OCI-LY1 (cell line): Measurements from ENCODE around the gene IGSF22.

Experiments used
- EZH2 ChIP-seq: fragments of 200-600 bp; sonication (generic), shearing (Covaris generic); IDR thresholded peaks from 2 replicates; pipeline ENCODE4 v1.8.0; 2017; ENCODE audit warnings: borderline replicate concordance, mixed run types, mild to moderate bottlenecking, antibody characterized with exemption, low read length, moderate library complexity, mixed read lengths
- TF ChIP-seq, protein P1 (sequence below): fragments of 200-600 bp; sonication (generic), shearing (Covaris generic); IDR thresholded peaks from 2 replicates; pipeline ENCODE4 v1.5.1; 2017; ENCODE audit warnings: mild to moderate bottlenecking, antibody characterized with exemption, low read length, moderate library complexity, mixed read lengths

DNA sequence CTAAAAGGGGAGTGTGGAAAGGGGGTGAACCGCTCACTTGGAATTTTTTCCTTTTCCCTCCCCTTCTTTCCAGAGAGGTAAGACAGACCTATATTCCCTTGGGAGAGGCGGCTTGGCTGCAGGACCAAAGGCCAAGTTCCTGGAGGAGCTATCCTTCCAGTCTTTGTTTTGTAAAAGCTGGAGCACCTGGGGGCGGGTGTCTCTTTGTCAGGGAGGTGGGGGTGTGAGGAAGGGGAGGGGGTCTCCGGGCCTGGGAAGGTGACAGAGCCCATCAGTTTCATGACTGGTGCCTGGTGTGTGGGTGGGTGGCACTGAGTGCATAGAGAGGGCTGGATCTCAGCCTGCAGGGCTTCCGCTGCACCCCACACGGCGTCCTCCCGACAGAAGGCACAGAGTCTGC lies 47.1 kb upstream of the IGSF22 start:
- TF ChIP-seq, protein P1, sequence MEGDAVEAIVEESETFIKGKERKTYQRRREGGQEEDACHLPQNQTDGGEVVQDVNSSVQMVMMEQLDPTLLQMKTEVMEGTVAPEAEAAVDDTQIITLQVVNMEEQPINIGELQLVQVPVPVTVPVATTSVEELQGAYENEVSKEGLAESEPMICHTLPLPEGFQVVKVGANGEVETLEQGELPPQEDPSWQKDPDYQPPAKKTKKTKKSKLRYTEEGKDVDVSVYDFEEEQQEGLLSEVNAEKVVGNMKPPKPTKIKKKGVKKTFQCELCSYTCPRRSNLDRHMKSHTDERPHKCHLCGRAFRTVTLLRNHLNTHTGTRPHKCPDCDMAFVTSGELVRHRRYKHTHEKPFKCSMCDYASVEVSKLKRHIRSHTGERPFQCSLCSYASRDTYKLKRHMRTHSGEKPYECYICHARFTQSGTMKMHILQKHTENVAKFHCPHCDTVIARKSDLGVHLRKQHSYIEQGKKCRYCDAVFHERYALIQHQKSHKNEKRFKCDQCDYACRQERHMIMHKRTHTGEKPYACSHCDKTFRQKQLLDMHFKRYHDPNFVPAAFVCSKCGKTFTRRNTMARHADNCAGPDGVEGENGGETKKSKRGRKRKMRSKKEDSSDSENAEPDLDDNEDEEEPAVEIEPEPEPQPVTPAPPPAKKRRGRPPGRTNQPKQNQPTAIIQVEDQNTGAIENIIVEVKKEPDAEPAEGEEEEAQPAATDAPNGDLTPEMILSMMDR = no peak
- no peak for TF ChIP-seq EZH2
